Measurements from ENCODE around the gene NDUFS7.
A peak's percentile ranks its signal among the peaks of the same experiment; 100 is the strongest.

The NDUFS7 gene

GRCh38 chr19:1406774-1407527 lies 23.2 kb downstream of the NDUFS7 start:
- H3K27ac ChIP-seq: peak overlapping the region; percentile 98
- TF ChIP-seq CTCF (IDR thresholded peaks at IDR 0.05): peak; percentile 62
- TF ChIP-seq ZFX (IDR thresholded peaks at IDR 0.05; ENCODE audit: borderline replicate concordance): no peak

DNA sequence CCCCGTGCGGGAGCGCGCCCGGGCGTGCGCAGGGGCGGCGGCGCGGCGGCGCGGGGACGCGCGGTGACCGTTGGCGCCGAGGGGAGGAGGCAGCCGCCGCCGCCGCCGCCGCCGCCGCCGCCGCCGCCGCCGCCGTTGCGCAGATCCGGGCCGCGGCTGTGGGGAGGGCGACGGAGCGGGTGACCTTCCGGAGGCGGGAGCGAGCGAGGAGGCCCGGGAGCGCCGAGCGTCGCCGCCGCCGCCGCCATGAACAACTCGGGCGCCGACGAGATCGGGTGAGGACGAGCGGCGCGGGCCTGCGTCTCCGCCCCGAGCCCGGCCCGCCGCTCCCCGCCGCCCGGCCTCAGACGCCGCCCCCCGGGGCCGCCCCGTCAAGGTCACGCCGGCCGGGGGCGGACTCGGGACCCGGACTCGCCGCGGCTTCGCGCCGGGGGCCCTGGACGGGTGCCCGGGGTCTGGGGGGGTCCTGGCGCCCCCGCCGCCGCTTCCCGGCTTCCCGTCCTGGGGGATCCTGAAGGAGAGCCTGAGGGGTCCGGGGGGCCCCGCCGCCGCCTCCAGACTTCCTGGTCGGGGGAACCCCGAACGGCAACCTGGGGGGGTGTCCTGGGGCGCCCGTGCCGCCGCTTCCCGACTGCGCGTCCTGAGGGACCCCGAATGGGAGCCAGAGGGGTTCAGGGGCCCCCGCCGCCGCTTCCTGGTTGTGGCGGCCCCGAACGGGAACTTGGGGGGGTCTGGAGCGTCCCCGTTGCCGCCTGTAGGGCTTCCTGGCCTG lies 24.0 kb downstream of the NDUFS7 start, which contains the start of gene DAZAP1:
Gene DAZAP1, plus strand, starts transcription at position 59 of the 772 bp plus-strand sequence. Its CDS starts 188 bp downstream, at position 247.
- TF ChIP-seq CTCF (IDR thresholded peaks at IDR 0.05): no peak
- TF ChIP-seq ZFX (IDR thresholded peaks at IDR 0.05; ENCODE audit: borderline replicate concordance): no peak
- H3K27ac ChIP-seq: peak within 1 kb of the TSS; percentile 98

DNA sequence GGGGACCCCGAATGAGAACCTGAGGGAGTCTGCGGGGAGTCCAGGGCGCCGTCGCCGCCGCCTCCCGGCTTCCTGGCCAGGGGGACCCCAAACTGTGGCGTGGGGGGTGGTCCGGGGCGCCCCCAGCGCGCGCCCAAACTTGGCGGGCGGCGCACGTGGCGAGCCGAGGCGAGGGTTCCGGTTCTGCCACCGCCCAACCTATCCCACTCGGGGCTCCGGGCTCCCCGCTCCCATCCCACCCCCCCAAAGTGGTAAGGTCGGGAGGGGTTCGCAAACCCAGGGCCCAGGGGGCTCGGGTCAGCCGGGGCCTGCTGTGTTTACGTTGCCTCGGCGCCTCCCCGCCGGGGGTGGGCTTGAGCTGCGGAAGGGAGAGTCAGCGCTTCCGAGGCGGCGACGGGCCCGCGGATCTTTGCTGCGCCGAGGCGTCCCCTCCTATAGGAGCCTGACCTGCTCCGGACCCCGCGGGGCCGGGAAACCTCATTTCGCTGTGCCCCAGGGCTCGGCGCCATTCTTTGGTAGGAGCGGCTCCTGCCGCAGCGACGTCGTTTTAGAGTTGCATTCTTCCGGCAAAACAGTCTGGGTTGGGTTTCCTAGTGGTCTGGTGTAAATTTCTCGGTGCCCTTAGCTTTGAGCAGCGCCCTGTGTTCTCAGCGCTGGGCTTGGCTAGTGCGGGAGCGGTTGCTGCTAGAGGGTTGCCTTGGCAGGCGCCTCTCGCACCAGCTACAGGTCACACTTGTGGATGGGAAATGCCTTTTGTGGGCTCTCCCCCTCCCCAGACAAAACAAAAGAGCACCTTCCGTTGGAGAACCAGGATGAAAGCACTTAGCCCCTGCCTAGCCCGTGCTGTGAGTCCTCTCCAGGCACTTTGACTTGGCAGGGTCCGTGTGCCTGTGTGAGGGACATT lies 24.8 kb downstream of the NDUFS7 start:
- TF ChIP-seq ZFX (IDR thresholded peaks at IDR 0.05; ENCODE audit: borderline replicate concordance): no peak
- no peak for TF ChIP-seq CTCF (IDR thresholded peaks at IDR 0.05)
- H3K27ac ChIP-seq: peak overlapping the region; percentile 98

- peak overlapping the region; percentile 98 for H3K27ac ChIP-seq
- no peak for TF ChIP-seq ZFX (IDR thresholded peaks at IDR 0.05; ENCODE audit: borderline replicate concordance)
- no peak for TF ChIP-seq CTCF (IDR thresholded peaks at IDR 0.05)
Measured at GRCh38 chr19:1409204-1410005, 25.7 kb downstream of the NDUFS7 start.

GRCh38 chr19:1410136-1410786 lies 26.6 kb downstream of the NDUFS7 start:
- TF ChIP-seq ZFX (IDR thresholded peaks at IDR 0.05; ENCODE audit: borderline replicate concordance) (no peak), CTCF (IDR thresholded peaks at IDR 0.05) (no peak)
- H3K27ac ChIP-seq: peak overlapping the region; percentile 98

- peak overlapping the region; percentile 98 for H3K27ac ChIP-seq
- TF ChIP-seq CTCF (IDR thresholded peaks at IDR 0.05): no peak
- TF ChIP-seq ZFX (IDR thresholded peaks at IDR 0.05; ENCODE audit: borderline replicate concordance): no peak
Measured at GRCh38 chr19:1410789-1411188, 27.1 kb downstream of the NDUFS7 start.

Data from 22Rv1 (cell line).